GM21528 (cell line): ENCODE measurements around the gene PPM1L.
A peak's percentile ranks its signal among the peaks of the same experiment; 100 is the strongest.

ENCODE experiments used
- ATAC-seq: cut with Tn5 transposase; IDR thresholded peaks from one replicate; pipeline ENCODE4 v1.9.1; 2021; ENCODE audit warnings: mild to moderate bottlenecking, moderate library complexity; ENCODE audit not compliant: unreplicated experiment, low FRiP score

The PPM1L gene

GRCh38 chr3:160841455-160841854, 85.4 kb downstream of the PPM1L start:
- no peak for ATAC-seq

- ATAC-seq: no peak
These were observed 86.3 kb downstream of the PPM1L start for GRCh38 chr3:160842021-160843005.

GRCh38 chr3:160851629-160852210, 95.7 kb downstream of the PPM1L start:
- no peak for ATAC-seq

- no peak for ATAC-seq
These were observed 96.8 kb downstream of the PPM1L start for GRCh38 chr3:160852856-160853255.

- ATAC-seq: no peak
These were observed 100.4 kb downstream of the PPM1L start for GRCh38 chr3:160856450-160856849.

- ATAC-seq: no peak
These were observed 101.6 kb downstream of the PPM1L start for GRCh38 chr3:160857476-160858119.

- no peak for ATAC-seq
These were observed 104.3 kb downstream of the PPM1L start for GRCh38 chr3:160860346-160860745.

GRCh38 chr3:160869825-160870224, 113.8 kb downstream of the PPM1L start:
- ATAC-seq: no peak

GRCh38 chr3:160870327-160870726, 114.3 kb downstream of the PPM1L start:
- no peak for ATAC-seq

GRCh38 chr3:160874736-160875135, 118.7 kb downstream of the PPM1L start:
- ATAC-seq: no peak

- no peak for ATAC-seq
These were observed 120.6 kb downstream of the PPM1L start for GRCh38 chr3:160876643-160877042.

GRCh38 chr3:160879859-160880258, 123.8 kb downstream of the PPM1L start:
- ATAC-seq: no peak

- no peak for ATAC-seq
These were observed 127.3 kb downstream of the PPM1L start for GRCh38 chr3:160883373-160883772.

GRCh38 chr3:160885791-160886286, 129.8 kb downstream of the PPM1L start:
- peak; percentile 52 for ATAC-seq

- ATAC-seq: peak; percentile 93
These were observed 130.4 kb downstream of the PPM1L start for GRCh38 chr3:160886421-160886820.

- ATAC-seq: no peak
These were observed 137.2 kb downstream of the PPM1L start for GRCh38 chr3:160893207-160893606.

- no peak for ATAC-seq
These were observed 148.7 kb downstream of the PPM1L start for GRCh38 chr3:160904691-160905090.

GRCh38 chr3:160906646-160907045, 150.6 kb downstream of the PPM1L start:
- ATAC-seq: no peak

GRCh38 chr3:160909917-160910316, 153.9 kb downstream of the PPM1L start:
- no peak for ATAC-seq

GRCh38 chr3:160911411-160911810, 155.4 kb downstream of the PPM1L start:
- no peak for ATAC-seq

- no peak for ATAC-seq
These were observed 160.4 kb downstream of the PPM1L start for GRCh38 chr3:160916472-160916871.
